Frontal cortex (tissue), 4 donors: ENCODE results near the gene GSK3B. TPM values are rescaled to one million over a fixed set of nuclear protein-coding genes. Genes with fewer than 3 reads are reported as not detected.
A peak's percentile ranks its signal among the peaks of the same experiment; 100 is the strongest.

Experiments used
- DNase-seq, 2 donors: peaks; one replicate each; pipeline ENCODE4 v3.0.0; 2012; ENCODE audit warnings: low spot score in 2 of 2
- FAIRE-seq: peaks from 2 replicates; lab custom pipeline; 2012; peaks lifted over from hg19 to GRCh38; lab: Jason Lieb, UNC
- total RNA-seq: library from RNA; depleted of rRNA; stranded (reverse); fragments of >200 nt; gene quantifications from one replicate; pipeline ENCODE4 v1.2.3, GENCODE V29; 2014
- donor health status: control.
- donor health status: control.
- donor health status: control.

The GSK3B gene
- total RNA-seq, 1 donor from 2014 or later = 141 TPM

GRCh38 chr3:119841808-119842471, 252.3 kb downstream of the GSK3B start:
- FAIRE-seq (no peak), DNase-seq (no peak)

DNA sequence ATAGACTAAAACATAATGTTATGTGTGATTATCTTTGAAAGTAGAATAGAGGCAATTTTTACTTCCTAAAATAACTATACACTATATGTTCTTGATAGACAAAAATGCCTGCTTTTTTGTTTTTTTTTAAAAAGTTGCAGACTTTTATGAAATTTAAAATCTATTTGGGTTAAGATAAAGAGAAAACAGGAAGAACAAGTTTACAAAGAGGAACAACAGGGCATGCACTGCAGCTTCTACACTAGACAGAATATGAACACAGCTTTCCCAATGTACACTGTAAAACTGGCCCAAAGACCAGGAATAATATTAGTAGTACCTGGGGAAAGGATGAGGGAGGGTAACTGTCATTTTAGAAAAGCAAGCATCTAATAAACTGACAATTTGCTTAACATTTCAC, 258.7 kb downstream of the GSK3B start:
- DNase-seq (no peak), FAIRE-seq (no peak)

DNA sequence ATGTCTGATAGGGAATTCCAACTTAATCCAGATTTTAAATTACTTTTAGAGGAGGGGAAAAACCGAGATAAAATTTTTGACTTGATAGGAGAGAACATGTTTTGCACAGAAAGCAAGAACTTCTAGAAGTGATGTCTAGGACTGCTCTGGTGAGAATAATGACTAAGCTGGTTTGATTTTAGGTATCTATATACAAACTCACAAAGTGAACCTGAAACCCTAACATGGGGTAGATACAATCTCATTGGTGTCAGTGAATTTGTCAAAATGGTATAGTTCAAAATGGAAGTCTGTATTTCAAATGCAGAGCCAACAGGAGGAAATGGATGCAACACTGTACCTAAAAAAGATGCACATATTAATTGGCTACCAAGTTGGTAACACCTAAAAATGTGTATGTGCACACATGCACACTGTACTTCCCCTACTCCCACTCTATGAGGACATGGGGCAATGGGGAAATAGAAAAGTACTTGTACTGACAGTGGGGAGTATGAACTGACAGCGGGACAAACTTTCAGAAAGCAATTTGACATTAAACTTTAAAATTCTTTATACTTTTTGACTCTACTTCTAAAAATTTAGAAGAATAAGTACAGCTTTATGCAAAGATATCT, 259.4 kb downstream of the GSK3B start:
- FAIRE-seq (no peak), DNase-seq (no peak)

DNA sequence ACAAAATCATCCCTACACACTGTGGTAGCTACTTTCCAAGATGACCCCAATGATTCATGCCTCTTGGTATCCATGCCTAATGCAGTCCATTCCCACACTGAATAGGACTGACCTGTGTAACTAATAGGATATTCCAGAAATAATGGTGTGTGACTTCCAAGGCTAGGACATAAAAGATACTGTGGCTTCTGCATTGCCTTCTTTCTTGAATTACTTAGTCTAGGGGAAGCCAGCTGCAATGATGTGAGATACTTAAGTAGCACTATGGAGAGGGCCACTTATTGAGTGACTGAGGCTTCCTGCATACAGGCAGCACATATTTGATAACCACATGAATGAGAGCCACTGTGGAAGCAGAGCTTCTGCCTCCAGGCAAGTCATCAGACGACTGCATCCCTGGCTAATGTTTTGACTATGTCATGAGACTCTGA, 262.3 kb downstream of the GSK3B start:
- FAIRE-seq = no peak

GRCh38 chr3:119831022-119831421, 263.2 kb downstream of the GSK3B start:
- FAIRE-seq = no peak

More for the DNA sequence above, 262.3 kb downstream of the GSK3B start:
- no peak for DNase-seq

GRCh38 chr3:119829420-119829819, 264.8 kb downstream of the GSK3B start:
- FAIRE-seq (no peak), DNase-seq (no peak)

More at GRCh38 chr3:119831022-119831421, 263.2 kb downstream of the GSK3B start:
- no peak for DNase-seq

DNA sequence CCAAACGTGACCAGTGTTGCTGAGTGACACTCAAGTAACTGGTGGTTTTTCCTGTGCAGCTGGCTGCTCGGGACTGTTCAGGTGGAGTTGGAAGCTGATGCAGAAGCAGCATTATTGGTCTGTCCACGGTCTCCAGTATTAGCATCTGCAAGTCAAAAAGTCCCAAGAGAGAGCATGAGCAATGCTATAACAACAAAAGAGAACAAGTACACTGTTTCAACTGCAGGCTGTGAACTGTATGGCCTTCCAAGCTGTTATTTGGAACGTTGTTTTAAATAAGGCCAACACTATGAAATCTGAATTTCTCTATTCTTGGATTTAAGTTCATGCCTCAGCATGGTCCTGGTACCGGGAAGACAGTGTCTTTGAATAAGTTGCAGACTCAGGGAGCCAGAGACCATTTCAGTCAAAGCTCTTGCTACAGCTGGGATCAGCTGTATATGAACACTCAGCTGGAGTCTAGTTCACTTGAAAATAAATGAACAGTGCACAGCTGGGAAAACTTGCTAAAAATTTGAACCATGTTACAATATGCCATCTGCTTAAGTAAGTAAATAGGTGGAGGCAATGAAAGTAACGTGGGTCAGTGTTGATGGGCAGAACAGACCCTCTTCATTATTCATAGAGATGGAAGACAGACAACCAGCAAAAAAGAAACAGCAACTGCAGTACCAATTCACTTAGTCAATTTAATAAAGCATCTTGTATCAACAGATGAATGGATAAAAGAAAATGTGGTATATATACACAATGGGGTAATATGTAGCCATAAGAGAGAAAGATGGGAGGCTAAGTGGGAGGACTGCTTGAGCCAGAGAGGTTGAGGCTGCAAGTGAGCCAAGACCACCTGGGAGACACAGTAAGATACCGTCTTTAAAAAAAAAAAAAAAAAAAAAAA, 267.3 kb downstream of the GSK3B start:
- FAIRE-seq (no peak), DNase-seq (no peak)

DNA sequence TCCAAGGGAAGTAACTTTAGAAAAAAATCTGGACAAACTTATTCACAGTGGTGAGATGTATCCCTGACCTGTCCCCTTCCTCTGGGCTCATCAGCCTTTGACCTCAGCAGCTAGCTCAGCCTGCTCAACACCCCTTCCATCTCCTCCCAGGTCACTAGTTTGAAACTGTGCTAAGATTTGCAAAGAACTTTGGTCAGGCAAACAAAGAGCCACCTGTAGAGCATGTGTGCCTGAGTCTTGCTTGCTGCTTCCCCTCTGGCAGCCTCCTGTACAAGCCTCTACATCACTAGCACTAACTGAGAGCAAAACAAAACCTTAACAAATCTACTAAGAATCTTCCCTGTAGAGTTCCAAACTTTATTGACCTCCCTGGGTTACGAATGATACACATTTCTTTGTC, 268.4 kb downstream of the GSK3B start:
- DNase-seq (no peak), FAIRE-seq (no peak)

DNA sequence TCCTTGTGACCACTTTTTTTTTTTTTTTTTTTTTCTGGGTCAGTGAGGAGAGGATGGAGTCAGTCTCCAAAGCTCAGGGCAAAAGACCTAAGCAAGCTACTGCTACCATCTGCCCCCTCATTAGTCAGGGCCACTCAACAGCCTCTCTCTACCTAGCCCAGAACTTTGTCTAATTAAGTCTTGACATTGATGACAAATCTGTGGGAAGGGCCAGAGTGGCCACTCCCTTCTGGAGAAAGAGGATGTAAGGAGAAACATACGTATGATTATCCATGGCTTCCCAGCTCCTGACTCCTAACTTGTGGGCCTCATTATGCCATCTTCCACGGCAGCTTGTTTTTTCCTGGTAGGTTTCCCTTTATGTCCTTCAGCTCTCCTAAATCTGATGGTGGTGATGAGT, 274.4 kb downstream of the GSK3B start:
- FAIRE-seq = no peak
- DNase-seq = no peak

DNA sequence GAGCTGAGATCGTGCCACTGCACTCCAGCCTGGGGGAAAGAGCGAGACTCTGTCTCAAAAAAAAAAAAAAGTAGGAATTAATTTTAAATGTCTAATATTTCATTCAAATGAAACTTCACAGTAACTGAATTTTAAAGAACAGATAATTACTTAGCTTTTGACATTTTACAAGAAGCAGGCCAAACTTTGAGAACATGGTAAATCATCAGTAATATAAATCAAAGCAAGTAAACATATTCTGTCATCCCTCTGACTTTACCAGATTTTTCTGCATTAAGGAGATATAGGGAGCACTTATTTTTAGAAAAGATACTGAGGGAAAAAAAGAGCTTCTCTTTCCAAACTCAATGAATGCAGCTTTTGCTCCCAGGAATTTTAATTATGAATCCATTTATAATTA, 275.3 kb downstream of the GSK3B start:
- FAIRE-seq = no peak
- DNase-seq = no peak

DNA sequence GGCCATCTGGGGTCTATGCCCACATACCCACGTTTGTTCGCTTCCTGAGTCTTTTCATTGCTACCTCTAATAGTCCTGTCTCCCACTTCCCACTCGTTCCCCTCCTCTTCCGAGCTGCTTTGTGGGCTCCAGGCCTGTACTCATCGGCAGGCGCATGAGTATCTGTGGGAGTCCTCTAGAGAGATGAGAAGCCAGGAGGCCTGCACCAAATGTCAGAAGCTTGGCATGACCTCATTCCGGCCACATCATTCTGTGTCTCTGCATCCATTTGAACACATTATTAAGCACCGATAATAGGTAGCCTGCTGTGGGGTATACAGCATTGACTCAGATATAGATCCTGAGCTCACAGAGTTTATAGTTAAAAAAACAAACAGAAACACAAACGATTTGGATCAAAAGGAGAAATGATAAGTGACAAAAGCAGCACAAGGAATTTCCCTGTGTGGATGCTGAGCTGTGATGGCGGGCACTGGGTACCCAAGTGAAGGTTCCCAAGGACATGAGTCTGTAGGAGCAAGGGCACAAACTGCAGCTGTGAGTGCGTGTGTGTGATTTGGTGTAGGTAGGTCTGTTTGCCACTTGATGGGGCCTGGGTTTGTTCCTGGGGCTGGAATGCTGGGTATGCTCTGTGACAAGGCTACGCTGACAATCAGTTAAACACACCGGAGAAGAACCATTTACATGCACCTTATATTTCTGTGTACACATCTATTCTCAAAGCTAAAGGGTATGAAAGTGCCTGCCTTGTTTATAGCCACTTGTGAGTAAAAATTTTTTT, 276.5 kb downstream of the GSK3B start:
- FAIRE-seq (no peak), DNase-seq (no peak)

DNA sequence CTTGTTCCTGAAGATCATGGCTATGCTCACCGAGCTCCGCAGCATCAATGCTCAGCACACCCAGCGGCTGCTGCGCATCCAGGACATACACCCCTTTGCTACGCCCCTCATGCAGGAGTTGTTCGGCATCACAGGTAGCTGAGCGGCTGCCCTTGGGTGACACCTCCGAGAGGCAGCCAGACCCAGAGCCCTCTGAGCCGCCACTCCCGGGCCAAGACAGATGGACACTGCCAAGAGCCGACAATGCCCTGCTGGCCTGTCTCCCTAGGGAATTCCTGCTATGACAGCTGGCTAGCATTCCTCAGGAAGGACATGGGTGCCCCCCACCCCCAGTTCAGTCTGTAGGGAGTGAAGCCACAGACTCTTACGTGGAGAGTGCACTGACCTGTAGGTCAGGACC, 277.2 kb downstream of the GSK3B start:
- FAIRE-seq = no peak
- no peak for DNase-seq

DNA sequence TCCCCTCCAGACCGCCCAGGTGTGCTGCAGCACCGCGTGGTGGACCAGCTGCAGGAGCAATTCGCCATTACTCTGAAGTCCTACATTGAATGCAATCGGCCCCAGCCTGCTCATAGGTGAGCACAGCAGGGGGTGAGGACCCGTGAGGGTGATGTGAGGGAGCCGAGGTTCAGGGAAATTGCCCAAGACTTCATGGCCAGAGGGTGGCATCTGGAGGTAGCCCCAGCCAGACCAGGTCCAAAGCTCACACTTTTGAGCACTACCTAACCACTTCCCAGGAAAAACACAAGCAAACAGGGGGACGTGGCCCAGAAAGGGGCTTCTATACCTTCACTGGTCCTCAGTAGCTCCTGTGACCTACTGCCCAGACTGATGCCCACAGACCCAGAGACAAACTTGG, 278.5 kb downstream of the GSK3B start:
- FAIRE-seq = no peak
- no peak for DNase-seq

- DNase-seq (no peak), FAIRE-seq (no peak)
These were observed 281.7 kb downstream of the GSK3B start for GRCh38 chr3:119812491-119813058.

GRCh38 chr3:119810018-119810435, 284.2 kb downstream of the GSK3B start:
- FAIRE-seq (no peak), DNase-seq (peak in 1 of 2 donors; percentile 52)

GRCh38 chr3:119809249-119810017, 284.8 kb downstream of the GSK3B start:
- FAIRE-seq (no peak), DNase-seq (no peak)

GRCh38 chr3:119808843-119809242, 285.4 kb downstream of the GSK3B start:
- no peak for DNase-seq
- no peak for FAIRE-seq

- FAIRE-seq (no peak), DNase-seq (no peak)
These were observed 286.0 kb downstream of the GSK3B start for GRCh38 chr3:119808244-119808643.

- DNase-seq = no peak
- FAIRE-seq = no peak
These were observed 293.4 kb downstream of the GSK3B start for GRCh38 chr3:119800844-119801243.
